ENCODE results near the gene CDH23. TPM values are rescaled to one million over a fixed set of nuclear protein-coding genes. Genes with fewer than 3 reads are reported as not detected.

Gene CDH23
- total RNA-seq, 4 donors from 2014 or later: 0.57 to 5.9 (median 1.0) TPM

DNA sequence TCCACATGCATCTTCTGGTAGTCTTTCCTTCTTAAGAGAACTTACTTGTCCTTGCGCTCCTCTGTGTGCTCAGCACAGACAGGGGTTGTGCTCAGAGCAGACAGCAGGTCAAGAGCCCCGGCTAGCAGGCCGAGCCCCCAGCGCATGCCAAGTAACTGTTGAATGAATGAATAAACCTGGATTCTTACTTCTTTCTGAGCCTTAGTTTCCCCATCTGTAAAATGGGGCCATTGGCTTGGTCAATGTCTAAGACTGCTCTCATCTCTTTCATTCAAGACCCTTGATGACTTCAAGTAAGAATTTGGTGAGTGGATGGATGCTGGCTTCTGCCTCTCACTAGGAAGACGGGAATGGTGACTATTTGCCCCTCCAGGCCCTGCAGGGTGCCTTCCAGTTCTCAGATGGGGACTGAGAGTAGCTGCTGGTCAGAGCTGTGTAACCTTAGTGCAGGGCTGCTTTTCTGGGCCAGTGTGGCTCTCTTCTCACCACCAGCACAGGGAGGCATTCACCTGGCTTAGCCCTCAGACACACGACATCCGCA is 78.1 kb downstream of the CDH23 start:
- Histone ChIP-seq H3K27ac (no peak overlapping the region), H3K27me3 (no peaks in the 10 kb centered on the region), H3K36me3 (no peaks in the 10 kb centered on the region), H3K9me3 (no peaks in the 10 kb centered on the region), H3K4me1 (peaks cover 6 to 32% (median 12%) of the 10 kb centered on the region in 3 donors), H3K4me3 (no peak overlapping the region)
- no peak for DNase-seq
- intact Hi-C loops (cut with DNase I): no loop called here
- WGBS, 2 donors: 83 to 93% methylated on average over 5 of the region's 7 CpGs
- TF ChIP-seq POLR2A (IDR thresholded peaks at IDR 0.05): no peak
- TF ChIP-seq, protein P1, sequence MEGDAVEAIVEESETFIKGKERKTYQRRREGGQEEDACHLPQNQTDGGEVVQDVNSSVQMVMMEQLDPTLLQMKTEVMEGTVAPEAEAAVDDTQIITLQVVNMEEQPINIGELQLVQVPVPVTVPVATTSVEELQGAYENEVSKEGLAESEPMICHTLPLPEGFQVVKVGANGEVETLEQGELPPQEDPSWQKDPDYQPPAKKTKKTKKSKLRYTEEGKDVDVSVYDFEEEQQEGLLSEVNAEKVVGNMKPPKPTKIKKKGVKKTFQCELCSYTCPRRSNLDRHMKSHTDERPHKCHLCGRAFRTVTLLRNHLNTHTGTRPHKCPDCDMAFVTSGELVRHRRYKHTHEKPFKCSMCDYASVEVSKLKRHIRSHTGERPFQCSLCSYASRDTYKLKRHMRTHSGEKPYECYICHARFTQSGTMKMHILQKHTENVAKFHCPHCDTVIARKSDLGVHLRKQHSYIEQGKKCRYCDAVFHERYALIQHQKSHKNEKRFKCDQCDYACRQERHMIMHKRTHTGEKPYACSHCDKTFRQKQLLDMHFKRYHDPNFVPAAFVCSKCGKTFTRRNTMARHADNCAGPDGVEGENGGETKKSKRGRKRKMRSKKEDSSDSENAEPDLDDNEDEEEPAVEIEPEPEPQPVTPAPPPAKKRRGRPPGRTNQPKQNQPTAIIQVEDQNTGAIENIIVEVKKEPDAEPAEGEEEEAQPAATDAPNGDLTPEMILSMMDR (IDR thresholded peaks at IDR 0.05): no peak

DNA sequence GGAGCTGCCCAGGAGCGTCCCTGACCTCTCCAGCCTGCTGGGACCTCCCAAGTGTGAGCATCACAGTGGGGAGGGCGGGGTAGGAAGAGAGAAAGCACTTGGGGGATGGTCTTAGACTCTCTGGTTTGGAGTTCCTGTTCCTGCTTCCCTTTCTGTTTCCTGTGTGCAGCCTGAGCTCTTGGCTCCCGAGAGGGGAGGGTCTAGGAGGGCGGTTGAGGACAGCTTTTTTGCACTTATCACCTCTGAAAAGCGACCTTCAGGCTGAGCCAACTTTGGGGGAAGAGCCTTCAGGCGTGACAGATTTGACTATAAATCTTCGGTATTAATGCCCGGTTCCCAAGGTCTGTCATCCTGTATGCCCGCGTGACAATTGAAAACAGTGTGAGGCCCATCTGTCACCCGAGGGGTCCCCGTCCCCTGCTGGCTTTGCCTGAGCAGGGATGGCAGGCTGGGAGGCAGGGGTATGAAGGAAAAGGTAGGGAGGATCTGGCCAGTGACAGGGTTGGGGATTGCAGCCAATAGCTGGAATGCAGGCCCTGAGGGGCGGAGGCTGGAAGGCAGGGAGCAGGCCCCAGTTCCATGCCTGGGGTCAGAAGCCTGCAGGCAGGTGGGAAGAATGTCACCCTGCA is 78.6 kb downstream of the CDH23 start:
- Histone ChIP-seq H3K4me3 (no peak overlapping the region), H3K36me3 (no peaks in the 10 kb centered on the region), H3K27ac (no peak overlapping the region), H3K27me3 (no peaks in the 10 kb centered on the region), H3K4me1 (peaks cover 6 to 32% (median 12%) of the 10 kb centered on the region in 3 donors), H3K9me3 (no peaks in the 10 kb centered on the region)
- TF ChIP-seq, protein P1 (IDR thresholded peaks at IDR 0.05): no peak
- TF ChIP-seq POLR2A (IDR thresholded peaks at IDR 0.05): no peak
- intact Hi-C loops (cut with DNase I): no loop called here
- DNase-seq: no peak
- WGBS, 2 donors: 40 to 62% methylated on average over 4 to 10 of the region's 13 CpGs

DNA sequence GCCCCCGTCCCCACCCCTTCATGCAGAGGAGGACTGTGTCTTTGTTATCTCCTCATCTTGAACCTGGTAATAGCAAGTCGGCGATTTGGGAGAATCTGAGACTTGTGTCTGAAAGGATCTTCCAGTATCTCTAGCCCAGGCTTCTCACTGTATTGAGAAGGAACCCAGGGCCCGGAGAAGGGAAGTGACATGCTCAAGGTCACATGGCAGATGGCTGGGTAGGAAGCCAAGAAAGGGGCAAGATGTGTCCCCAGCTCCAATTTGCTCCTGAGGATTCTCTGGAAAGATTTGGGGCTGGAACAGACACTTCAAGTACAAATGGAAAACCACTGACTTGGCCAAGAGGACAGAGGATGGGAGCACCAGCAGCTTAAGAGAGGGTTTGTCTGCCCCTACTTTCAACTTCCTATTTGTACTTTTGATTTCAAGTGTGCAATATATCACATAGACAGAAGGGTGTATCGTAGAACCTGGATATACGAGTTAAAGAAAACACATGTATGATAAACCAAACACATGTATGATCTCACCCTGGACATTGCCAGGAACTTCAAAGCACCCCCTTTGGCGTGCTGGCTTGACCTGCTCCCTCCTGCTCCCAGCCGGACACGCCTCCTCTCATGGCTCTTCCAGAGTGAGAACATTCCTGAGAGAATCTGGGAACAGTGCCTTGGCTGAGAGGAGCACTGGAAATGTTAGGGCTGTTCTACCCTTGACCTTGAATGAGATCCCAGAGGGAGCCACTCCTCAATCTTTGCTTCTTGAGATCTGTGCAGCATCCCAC is 79.7 kb downstream of the CDH23 start:
- H3K4me1 ChIP-seq: peaks cover 6 to 32% (median 12%) of the 10 kb centered on the region in 3 donors
- 32 to 36% methylated on average over 7 to 9 of the region's 9 CpGs for WGBS, 2 donors
- TF ChIP-seq, protein P1 (IDR thresholded peaks at IDR 0.05): no peak
- TF ChIP-seq POLR2A (IDR thresholded peaks at IDR 0.05): no peak

DNA sequence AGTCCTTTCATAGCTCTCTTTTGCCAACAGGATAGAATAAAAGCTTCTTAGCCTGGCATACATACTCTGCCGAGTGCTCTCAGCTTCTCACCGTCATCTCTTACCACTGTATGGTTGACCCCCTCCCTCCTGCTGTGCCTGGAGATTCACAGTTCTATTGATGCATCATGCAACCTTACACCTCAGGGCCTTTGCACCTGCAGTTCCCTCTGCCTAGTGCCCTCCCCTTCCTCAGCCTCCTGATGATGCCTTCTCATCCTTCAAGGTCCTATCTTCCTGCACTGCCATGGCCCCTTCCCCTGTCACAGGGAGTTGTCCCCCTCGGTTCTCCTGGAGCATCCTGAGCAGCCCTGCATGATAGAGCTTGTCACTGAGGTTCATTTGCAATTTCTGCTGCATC is 81.5 kb downstream of the CDH23 start:
- Histone ChIP-seq H3K9me3 (no peaks in the 10 kb centered on the region), H3K27ac (no peak overlapping the region), H3K36me3 (no peaks in the 10 kb centered on the region), H3K27me3 (peaks cover 0 to 7% (median 0%) of the 10 kb centered on the region in 4 donors), H3K4me3 (no peak overlapping the region), H3K4me1 (peaks cover 6 to 27% (median 12%) of the 10 kb centered on the region in 3 donors)
- WGBS, 2 donors: 70 to 74% methylated on average over 3 of the region's 3 CpGs
- no peak for DNase-seq
- TF ChIP-seq, protein P1 (IDR thresholded peaks at IDR 0.05): no peak
- no peak for TF ChIP-seq POLR2A (IDR thresholded peaks at IDR 0.05)
- intact Hi-C loops (cut with DNase I): no loop called here

More for the DNA sequence above, 79.7 kb downstream of the CDH23 start:
- no peak overlapping the region for H3K4me3 ChIP-seq
- no peaks in the 10 kb centered on the region for H3K9me3 ChIP-seq
- intact Hi-C loops (cut with DNase I): no loop called here
- H3K27ac ChIP-seq: peak overlapping the region in 2 of 4 donors; percentile 1 to 12
- no peak for DNase-seq
- H3K36me3 ChIP-seq: no peaks in the 10 kb centered on the region
- H3K27me3 ChIP-seq: peaks cover 0 to 5% (median 0%) of the 10 kb centered on the region in 4 donors
